Gastroesophageal sphincter (tissue), 4 donors: ENCODE results near the gene GLRA1. TPM values are rescaled to one million over a fixed set of nuclear protein-coding genes. Genes with fewer than 3 reads are reported as not detected.
A peak's percentile ranks its signal among the peaks of the same experiment; 100 is the strongest.

ENCODE experiments used
- ATAC-seq: fragments of 150-250 bp; one replicate; pipeline ENCODE4 v1.9.1; 2016; ENCODE audit warnings: mild to moderate bottlenecking, moderate library complexity
- H3K27ac ChIP-seq, 4 donors: fragments of 200-600 bp; sonication (generic) in 3 of 4; 1 replicate in 3 of 4; 2 replicates in 1 of 4; pipeline ENCODE4 v1.5.1; 2016 to 2019
- H3K27me3 ChIP-seq: fragments of 200-600 bp; sonication (generic); one replicate; pipeline ENCODE4 v1.5.1; 2019
- H3K36me3 ChIP-seq, 2 donors: fragments of 200-600 bp; sonication (generic); one replicate each; pipeline ENCODE4 v1.5.1; 2019; ENCODE audit warnings: control low read depth in 1 of 2
- H3K4me1 ChIP-seq, 3 donors: fragments of 200-600 bp; sonication (generic); 1 replicate in 2 of 3; 2 replicates in 1 of 3; pipeline ENCODE4 v1.5.1; 2016 to 2019; ENCODE audit warnings: control low read depth in 2 of 3
- H3K4me3 ChIP-seq, 2 donors: fragments of 200-600 bp; sonication (generic); one replicate each; pipeline ENCODE4 v1.5.1; 2019; ENCODE audit warnings: mild to moderate bottlenecking in 1 of 2, moderate library complexity in 1 of 2
- H3K9me3 ChIP-seq, 3 donors: fragments of 200-600 bp; sonication (generic); one replicate each; pipeline ENCODE4 v1.5.1; 2017 to 2019; ENCODE audit warnings: control low read depth in 2 of 3
- EP300 ChIP-seq: sonication (generic); formaldehyde crosslinking; IDR thresholded peaks from one replicate; pipeline ENCODE4 v1.6.1; 2017; ENCODE audit warnings: antibody characterized with exemption, mild to moderate bottlenecking
- POLR2A ChIP-seq, 2 donors: fragments of 450-650 bp; IDR thresholded peaks; one replicate each; pipeline ENCODE4 v1.6.1; 2017; ENCODE audit warnings: antibody characterized with exemption in 2 of 2, mild to moderate bottlenecking in 2 of 2, moderate library complexity in 1 of 2
- POLR2AphosphoS5 ChIP-seq: sonication (generic); formaldehyde crosslinking; IDR thresholded peaks from one replicate; pipeline ENCODE4 v1.6.1; 2017; ENCODE audit warnings: antibody characterized with exemption
- WGBS, 2 donors: methylation state at CpG; one replicate each; pipeline ENCODE4 v1.1.5; 2018; ENCODE audit warnings: low coverage in 1 of 2; 5-methylcytosine and 5-hydroxymethylcytosine counted together
- total RNA-seq, 4 donors: library from RNA; depleted of rRNA; stranded (reverse); fragments of >200 nt; gene quantifications; one replicate each; pipeline ENCODE4 v1.1.0, GENCODE V29; 2016
- TF ChIP-seq, protein P1 (sequence below), 4 experiments: fragments of 200-600 bp in 2 of 4; fragments of 450-650 bp in 2 of 4; sonication (generic) in 1 of 4; IDR thresholded peaks; one replicate each; pipeline ENCODE4 v1.5.1; 2017 to 2019; ENCODE audit warnings: antibody characterized with exemption in 4 of 4, mild to moderate bottlenecking in 2 of 4, moderate library complexity in 2 of 4

GLRA1 gene
- total RNA-seq, 4 donors from 2014 or later, result not detected

DNA sequence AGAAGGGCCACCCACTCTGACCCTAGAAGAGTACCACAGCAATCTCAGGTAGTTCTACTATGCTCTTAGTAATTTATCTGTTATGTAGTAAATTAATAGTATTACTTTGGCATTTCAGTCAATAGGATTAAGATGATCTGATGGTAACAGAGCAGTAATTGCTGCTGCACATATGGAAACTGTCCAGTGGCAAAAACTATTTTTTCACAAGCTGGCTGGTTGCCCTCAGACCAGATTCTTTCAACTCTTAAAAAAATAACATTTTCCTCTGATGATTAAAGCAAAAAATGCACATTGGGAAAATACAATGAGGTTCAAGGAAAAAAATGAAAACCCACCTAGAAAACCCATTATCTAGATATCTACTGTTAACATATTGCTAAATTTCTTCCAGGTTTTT lies 19.7 kb downstream of the GLRA1 start:
- H3K4me1 ChIP-seq, result peaks cover 0 to 19% (median 0%) of the 10 kb centered on the region in 3 donors
- ATAC-seq, result no peak
- TF ChIP-seq, protein P1, sequence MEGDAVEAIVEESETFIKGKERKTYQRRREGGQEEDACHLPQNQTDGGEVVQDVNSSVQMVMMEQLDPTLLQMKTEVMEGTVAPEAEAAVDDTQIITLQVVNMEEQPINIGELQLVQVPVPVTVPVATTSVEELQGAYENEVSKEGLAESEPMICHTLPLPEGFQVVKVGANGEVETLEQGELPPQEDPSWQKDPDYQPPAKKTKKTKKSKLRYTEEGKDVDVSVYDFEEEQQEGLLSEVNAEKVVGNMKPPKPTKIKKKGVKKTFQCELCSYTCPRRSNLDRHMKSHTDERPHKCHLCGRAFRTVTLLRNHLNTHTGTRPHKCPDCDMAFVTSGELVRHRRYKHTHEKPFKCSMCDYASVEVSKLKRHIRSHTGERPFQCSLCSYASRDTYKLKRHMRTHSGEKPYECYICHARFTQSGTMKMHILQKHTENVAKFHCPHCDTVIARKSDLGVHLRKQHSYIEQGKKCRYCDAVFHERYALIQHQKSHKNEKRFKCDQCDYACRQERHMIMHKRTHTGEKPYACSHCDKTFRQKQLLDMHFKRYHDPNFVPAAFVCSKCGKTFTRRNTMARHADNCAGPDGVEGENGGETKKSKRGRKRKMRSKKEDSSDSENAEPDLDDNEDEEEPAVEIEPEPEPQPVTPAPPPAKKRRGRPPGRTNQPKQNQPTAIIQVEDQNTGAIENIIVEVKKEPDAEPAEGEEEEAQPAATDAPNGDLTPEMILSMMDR (IDR thresholded peaks at IDR 0.05), result no peak
- no peak for TF ChIP-seq POLR2AphosphoS5
- no peak for TF ChIP-seq POLR2A (IDR thresholded peaks at IDR 0.05)
- no peak for TF ChIP-seq EP300
- no peaks in the 10 kb centered on the region for H3K9me3 ChIP-seq
- H3K4me3 ChIP-seq, result no peak overlapping the region
- no peaks in the 10 kb centered on the region for H3K27me3 ChIP-seq
- H3K27ac ChIP-seq, result no peak overlapping the region
- no peaks in the 10 kb centered on the region for H3K36me3 ChIP-seq

DNA sequence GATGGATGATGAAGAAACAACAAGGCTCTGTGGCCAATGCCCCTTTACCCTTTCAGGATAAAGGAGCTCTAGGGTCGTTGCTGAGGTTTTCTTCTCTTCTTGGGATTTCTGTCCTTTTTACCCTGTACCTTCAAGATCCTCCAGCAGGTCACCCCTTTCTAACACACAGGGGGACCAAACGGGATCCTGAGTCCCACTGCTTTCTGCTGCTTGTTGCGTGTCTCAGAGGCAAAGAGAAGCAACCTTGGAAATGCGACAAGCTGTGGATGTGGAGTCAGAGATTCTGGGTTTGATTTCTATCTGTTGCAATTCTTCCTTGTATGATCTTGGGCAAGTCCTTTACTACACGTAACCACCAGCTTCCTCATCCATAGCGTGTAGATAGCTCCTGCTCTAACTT lies 20.5 kb downstream of the GLRA1 start:
- H3K27ac ChIP-seq, result no peak overlapping the region
- no peaks in the 10 kb centered on the region for H3K27me3 ChIP-seq
- peaks cover 0 to 19% (median 0%) of the 10 kb centered on the region in 3 donors for H3K4me1 ChIP-seq
- TF ChIP-seq POLR2A (IDR thresholded peaks at IDR 0.05), result no peak
- TF ChIP-seq POLR2AphosphoS5, result no peak
- H3K36me3 ChIP-seq, result no peaks in the 10 kb centered on the region
- 66 to 69% methylated on average over 3 to 6 of the region's 6 CpGs for WGBS, 2 donors
- H3K9me3 ChIP-seq, result no peaks in the 10 kb centered on the region
- ATAC-seq, result no peak
- no peak overlapping the region for H3K4me3 ChIP-seq

DNA sequence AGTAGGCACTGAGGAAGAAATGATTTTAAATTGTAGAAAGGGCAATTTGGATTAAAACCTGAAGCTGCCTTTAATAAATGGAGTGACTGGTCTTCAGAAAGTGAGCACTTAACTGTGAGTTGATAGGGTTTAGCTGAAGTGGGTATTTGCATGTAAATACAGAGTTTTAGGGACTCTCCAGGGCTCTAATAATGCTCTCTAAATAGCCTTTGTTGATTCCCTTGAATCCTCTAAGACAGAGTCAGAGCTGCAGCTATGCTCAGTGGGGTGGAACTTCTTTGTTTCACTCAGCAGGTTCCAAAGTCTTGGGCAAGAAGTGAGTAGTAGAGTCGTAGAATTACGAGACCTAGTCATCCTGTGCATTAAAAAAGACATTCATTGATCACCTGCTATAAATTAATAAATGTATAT lies 21.4 kb downstream of the GLRA1 start:
- no peaks in the 10 kb centered on the region for H3K36me3 ChIP-seq
- H3K4me3 ChIP-seq, result no peak overlapping the region
- H3K9me3 ChIP-seq, result no peaks in the 10 kb centered on the region
- H3K4me1 ChIP-seq, result peaks cover 0 to 19% (median 0%) of the 10 kb centered on the region in 3 donors
- H3K27me3 ChIP-seq, result no peaks in the 10 kb centered on the region
- no peak for ATAC-seq
- TF ChIP-seq, protein P1 (IDR thresholded peaks at IDR 0.05), result no peak
- no peak for TF ChIP-seq EP300
- no peak for TF ChIP-seq POLR2A (IDR thresholded peaks at IDR 0.05)
- TF ChIP-seq POLR2AphosphoS5, result no peak
- no peak overlapping the region for H3K27ac ChIP-seq
- WGBS, 2 donors, result 62 to 100% methylated on average over 2 of the region's 2 CpGs

DNA sequence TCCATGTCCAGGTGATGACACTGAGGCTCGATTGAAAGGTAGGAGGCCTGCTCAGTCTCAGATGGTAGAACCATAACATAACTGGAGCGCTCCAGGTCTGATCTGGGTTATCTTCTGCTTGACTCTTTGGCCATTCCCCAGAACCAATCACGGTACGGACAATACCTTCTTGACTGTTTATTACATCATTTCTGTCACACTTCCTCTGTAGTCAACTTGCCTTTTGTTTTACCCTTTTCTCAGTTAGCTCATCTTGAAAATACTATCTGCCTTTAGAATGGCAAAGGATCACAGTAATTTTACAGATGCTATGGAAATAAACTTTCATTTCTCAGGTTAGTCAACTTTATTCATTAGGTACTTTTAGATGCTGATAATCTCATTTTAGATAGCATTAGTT lies 22.4 kb downstream of the GLRA1 start:
- 78 to 84% methylated on average over 4 of the region's 4 CpGs for WGBS, 2 donors
- Histone ChIP-seq H3K9me3 (no peaks in the 10 kb centered on the region), H3K36me3 (no peaks in the 10 kb centered on the region), H3K27ac (no peak overlapping the region), H3K4me3 (no peak overlapping the region), H3K27me3 (no peaks in the 10 kb centered on the region), H3K4me1 (peaks cover 0 to 24% (median 0%) of the 10 kb centered on the region in 3 donors)
- TF ChIP-seq POLR2AphosphoS5 (no peak), EP300 (no peak), POLR2A (IDR thresholded peaks at IDR 0.05) (no peak)
- TF ChIP-seq, protein P1 (IDR thresholded peaks at IDR 0.05), result no peak
- no peak for ATAC-seq

DNA sequence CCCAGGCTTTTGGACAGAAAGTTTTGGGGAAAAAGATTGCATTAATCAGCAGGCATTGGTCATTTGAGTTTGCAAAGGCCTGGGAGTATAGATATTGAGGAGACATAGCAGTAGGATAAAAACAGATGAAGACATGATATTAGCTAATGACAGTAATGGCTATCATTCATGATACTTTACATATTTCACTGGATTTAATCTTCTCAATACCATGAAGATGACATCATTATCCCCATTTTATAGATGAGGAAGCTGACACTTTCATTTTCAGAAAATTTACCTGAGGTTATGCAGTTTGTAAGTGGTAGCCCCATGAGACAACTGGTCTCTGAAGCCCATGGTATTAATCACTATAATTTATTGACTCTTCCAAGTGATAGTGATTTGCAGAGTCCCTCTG lies 23.0 kb downstream of the GLRA1 start:
- Histone ChIP-seq H3K4me3 (no peak overlapping the region), H3K4me1 (peaks cover 0 to 30% (median 5%) of the 10 kb centered on the region in 3 donors), H3K9me3 (no peaks in the 10 kb centered on the region), H3K27ac (no peak overlapping the region), H3K27me3 (no peaks in the 10 kb centered on the region), H3K36me3 (no peaks in the 10 kb centered on the region)
- TF ChIP-seq POLR2AphosphoS5 (no peak), POLR2A (IDR thresholded peaks at IDR 0.05) (no peak), EP300 (no peak)
- TF ChIP-seq, protein P1 (IDR thresholded peaks at IDR 0.05), result no peak
- no peak for ATAC-seq

DNA sequence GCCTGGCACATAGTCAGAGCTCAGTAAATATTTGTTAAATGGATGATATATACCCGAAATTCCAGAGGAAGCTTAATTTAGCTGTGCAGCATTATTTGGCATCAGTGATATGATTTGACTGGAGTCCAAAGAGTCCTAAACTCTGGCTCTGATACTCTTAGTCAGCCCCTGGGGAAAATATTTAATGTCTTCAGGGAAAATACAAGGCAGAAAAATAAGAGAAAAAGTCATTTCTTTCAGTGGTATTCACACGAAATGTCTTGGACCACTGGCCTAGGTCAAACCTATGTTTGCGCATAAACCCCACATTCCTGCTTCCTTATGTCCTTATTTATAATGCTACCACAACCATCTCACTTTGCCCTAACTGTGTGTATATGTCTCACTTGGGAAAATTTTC lies 23.8 kb downstream of the GLRA1 start:
- 42 to 50% methylated on average over 3 of the region's 3 CpGs for WGBS, 2 donors
- ATAC-seq, result no peak
- no peak for TF ChIP-seq POLR2A (IDR thresholded peaks at IDR 0.05)
- TF ChIP-seq, protein P1 (IDR thresholded peaks at IDR 0.05), result no peak
- no peak for TF ChIP-seq EP300
- peak; percentile 34 for TF ChIP-seq POLR2AphosphoS5

More for the DNA sequence above, 23.8 kb downstream of the GLRA1 start:
- H3K36me3 ChIP-seq, result no peaks in the 10 kb centered on the region
- peaks cover 0 to 37% (median 5%) of the 10 kb centered on the region in 3 donors for H3K4me1 ChIP-seq
- H3K9me3 ChIP-seq, result no peaks in the 10 kb centered on the region
- no peak overlapping the region for H3K27ac ChIP-seq
- H3K27me3 ChIP-seq, result no peaks in the 10 kb centered on the region
- no peak overlapping the region for H3K4me3 ChIP-seq
